A673 (cell line): ENCODE data around the gene LPIN3.

ENCODE experiments used
- CTCF ChIP-seq: fragments of 300-800, 200-600 bp; sonication (generic); conservative IDR thresholded peaks from 2 replicates; pipeline ENCODE4 v1.5.1; 2017; ENCODE audit warnings: low read depth, mild to moderate bottlenecking, antibody characterized with exemption, low read length, moderate library complexity, mixed read lengths
- EZH2 ChIP-seq: fragments of 200-600 bp; sonication (generic); IDR thresholded peaks from 2 replicates; pipeline ENCODE4 v1.6.1; 2017; ENCODE audit warnings: borderline replicate concordance, low read depth, mild to moderate bottlenecking, mixed read lengths, antibody characterized with exemption, low read length; ENCODE audit not compliant: poor library complexity, severe bottlenecking

GRCh38 chr20:41391587-41392001 lies 51.0 kb downstream of the LPIN3 start:
- TF ChIP-seq CTCF: no peak
- no peak for TF ChIP-seq EZH2
